Left lung (tissue), 10 donors: ENCODE results near the gene METTL2A. TPM values are rescaled to one million over a fixed set of nuclear protein-coding genes. Genes with fewer than 3 reads are reported as not detected.
"Not testable (repeated sequence)": the region's sequence is repeated elsewhere in the genome, so short reads cannot be mapped to it uniquely, and the experiment has no call there.

ENCODE experiments used
- ATAC-seq: fragments of 200-7000 bp; cut with Tn5 transposase; one replicate; pipeline ENCODE4 v1.9.1; 2020; ENCODE audit warnings: moderate library complexity
- DNase-seq, 4 donors: peaks; one replicate each; pipeline ENCODE4 v3.0.0-alpha.2; 2013 to 2020
- H3K27ac ChIP-seq, 2 donors: fragments of 200-600 bp; sonication (generic) in 1 of 2; one replicate each; pipeline versions ENCODE4 v1.5.0 to v1.8.0; 2020 to 2021
- H3K27me3 ChIP-seq, 2 donors: fragments of 200-600 bp; sonication (generic) in 1 of 2; one replicate each; pipeline versions ENCODE4 v1.5.0 to v1.8.0; 2020 to 2021
- H3K36me3 ChIP-seq, 2 donors: fragments of 200-600 bp; sonication (generic) in 1 of 2; one replicate each; pipeline versions ENCODE4 v1.5.0 to v1.8.0; 2020 to 2021
- H3K4me1 ChIP-seq, 2 donors: fragments of 200-600 bp; one replicate each; pipeline ENCODE4 v1.8.0; 2021
- H3K4me3 ChIP-seq, 2 donors: fragments of 200-600 bp; sonication (generic) in 1 of 2; one replicate each; pipeline versions ENCODE4 v1.5.0 to v1.8.0; 2020 to 2021; ENCODE audit warnings: mild to moderate bottlenecking in 1 of 2
- H3K9me3 ChIP-seq, 2 donors: fragments of 200-600 bp; sonication (generic) in 1 of 2; one replicate each; pipeline versions ENCODE4 v1.5.0 to v1.8.0; 2020 to 2021
- intact Hi-C, 2 donors: fragments of 100-400 bp; cut with DNase I; formaldehyde crosslinking; loops; one replicate each; pipeline versions ENCODE4 v1.11.2 to v1.14.2; 2022
- polyA plus RNA-seq, 6 donors: library from polyadenylated mRNA; unstranded; fragments of 120-200 nt; gene quantifications; one replicate each; pipeline ENCODE4 v1.2.1, GENCODE V29; 2013; ENCODE audit not compliant: insufficient read length in 6 of 6
- total RNA-seq, 2 donors: library from RNA; stranded (reverse); fragmentation: NEBNext Ultra II Directional; extraction: Animal tissue kit (Norgen Biotek cat#: 25700); gene quantifications; one replicate each; pipeline ENCODE4 v1.2.1, GENCODE V29; 2021
- TF ChIP-seq, protein P1 (sequence below), 2 donors: fragments of 200-600 bp; sonication (generic) in 1 of 2; IDR thresholded peaks; one replicate each; pipeline versions ENCODE4 v1.5.0 to v1.8.0; 2021; ENCODE audit warnings: antibody characterized with exemption in 2 of 2
- donor health status: DM: no; HTN: yes; CAD: no.
- donor health status: DM: no; HTN: no; CAD: no.

The METTL2A gene
- total and polyA plus RNA-seq, 8 donors, result 16.1 to 21.2 (median 19.5) TPM

DNA sequence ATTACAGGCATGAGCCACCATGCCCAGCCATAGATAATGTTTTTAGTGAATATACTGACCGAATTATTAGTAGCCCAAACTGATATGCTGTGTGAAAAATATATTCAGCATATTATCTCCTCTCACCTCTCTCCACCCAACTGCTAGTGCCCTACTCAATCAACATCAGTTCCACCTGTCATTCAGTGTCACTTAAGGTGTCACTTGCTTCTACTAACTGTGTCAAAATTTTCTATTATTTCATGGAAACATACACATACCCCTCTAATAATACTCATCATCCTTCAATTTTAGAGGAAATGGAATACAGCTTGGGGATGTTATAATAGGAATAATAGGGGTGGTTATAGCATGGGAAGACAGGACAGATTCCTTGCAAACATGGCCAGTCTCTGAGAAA is 30.8 kb upstream of the METTL2A start:
- H3K4me1 ChIP-seq, result no peaks in the 10 kb centered on the region
- no peak overlapping the region for H3K4me3 ChIP-seq
- no peak for ATAC-seq
- H3K36me3 ChIP-seq, result no peaks in the 10 kb centered on the region
- TF ChIP-seq, protein P1, sequence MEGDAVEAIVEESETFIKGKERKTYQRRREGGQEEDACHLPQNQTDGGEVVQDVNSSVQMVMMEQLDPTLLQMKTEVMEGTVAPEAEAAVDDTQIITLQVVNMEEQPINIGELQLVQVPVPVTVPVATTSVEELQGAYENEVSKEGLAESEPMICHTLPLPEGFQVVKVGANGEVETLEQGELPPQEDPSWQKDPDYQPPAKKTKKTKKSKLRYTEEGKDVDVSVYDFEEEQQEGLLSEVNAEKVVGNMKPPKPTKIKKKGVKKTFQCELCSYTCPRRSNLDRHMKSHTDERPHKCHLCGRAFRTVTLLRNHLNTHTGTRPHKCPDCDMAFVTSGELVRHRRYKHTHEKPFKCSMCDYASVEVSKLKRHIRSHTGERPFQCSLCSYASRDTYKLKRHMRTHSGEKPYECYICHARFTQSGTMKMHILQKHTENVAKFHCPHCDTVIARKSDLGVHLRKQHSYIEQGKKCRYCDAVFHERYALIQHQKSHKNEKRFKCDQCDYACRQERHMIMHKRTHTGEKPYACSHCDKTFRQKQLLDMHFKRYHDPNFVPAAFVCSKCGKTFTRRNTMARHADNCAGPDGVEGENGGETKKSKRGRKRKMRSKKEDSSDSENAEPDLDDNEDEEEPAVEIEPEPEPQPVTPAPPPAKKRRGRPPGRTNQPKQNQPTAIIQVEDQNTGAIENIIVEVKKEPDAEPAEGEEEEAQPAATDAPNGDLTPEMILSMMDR (IDR thresholded peaks at IDR 0.05), result no peak
- peaks cover 2 to 13% of the 10 kb centered on the region in 2 donors for H3K27me3 ChIP-seq
- no peaks in the 10 kb centered on the region for H3K9me3 ChIP-seq
- intact Hi-C loops, result no loop called here
- H3K27ac ChIP-seq, result no peak overlapping the region
- no peak for DNase-seq

DNA sequence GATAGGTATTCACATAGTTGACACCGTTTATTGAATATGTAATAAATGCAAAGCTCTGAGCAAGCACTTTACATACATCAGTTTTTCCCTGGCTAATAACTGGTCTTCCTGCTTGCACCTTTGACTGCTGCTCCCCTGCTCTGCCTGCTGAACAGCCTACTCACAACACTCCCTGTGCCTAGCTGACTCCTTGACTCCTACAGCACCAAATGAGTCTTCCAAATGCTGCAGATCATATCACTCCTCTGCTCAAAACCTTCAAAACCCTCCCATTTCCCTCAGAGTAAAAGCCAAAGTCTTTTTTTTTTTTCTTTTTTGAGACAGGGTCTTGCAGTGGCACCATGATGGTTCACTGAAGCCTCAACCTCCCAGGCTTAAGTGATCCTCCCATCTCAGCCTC is 24.8 kb upstream of the METTL2A start:
- H3K27me3 ChIP-seq, result peaks cover 0 to 6% of the 10 kb centered on the region in 2 donors
- intact Hi-C loops, result no loop called here
- no peaks in the 10 kb centered on the region for H3K4me1 ChIP-seq
- H3K4me3 ChIP-seq, result no peak overlapping the region
- H3K27ac ChIP-seq, result no peak overlapping the region
- H3K9me3 ChIP-seq, result no peaks in the 10 kb centered on the region
- H3K36me3 ChIP-seq, result no peaks in the 10 kb centered on the region
- ATAC-seq, result no peak
- TF ChIP-seq, protein P1 (IDR thresholded peaks at IDR 0.05), result no peak
- no peak for DNase-seq

DNA sequence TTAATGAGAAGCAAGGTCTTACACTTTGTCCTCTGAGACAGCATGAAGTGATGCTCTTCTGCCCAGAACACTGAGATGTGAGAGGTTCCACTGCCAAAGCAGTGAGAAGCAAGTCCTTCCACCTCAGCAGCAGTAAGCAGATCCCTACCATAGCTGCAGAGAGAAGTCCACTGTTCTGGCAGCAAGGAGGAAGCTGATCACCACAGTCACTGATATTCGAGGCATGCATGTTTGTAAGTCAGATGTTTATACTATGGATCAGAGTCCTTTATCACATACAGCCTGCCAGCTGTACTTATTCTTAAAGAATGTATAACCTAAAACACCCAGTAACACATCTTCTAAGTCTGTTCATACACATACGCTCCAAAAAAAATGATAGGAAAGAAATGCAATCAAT is 18.2 kb upstream of the METTL2A start:
- intact Hi-C loops, result no loop called here
- H3K4me1 ChIP-seq, result no peaks in the 10 kb centered on the region
- H3K27me3 ChIP-seq, result no peaks in the 10 kb centered on the region
- H3K9me3 ChIP-seq, result no peaks in the 10 kb centered on the region
- no peak overlapping the region for H3K4me3 ChIP-seq
- H3K27ac ChIP-seq, result no peak overlapping the region
- TF ChIP-seq, protein P1 (IDR thresholded peaks at IDR 0.05), result no peak
- DNase-seq (no peak), ATAC-seq (no peak)
- H3K36me3 ChIP-seq, result no peaks in the 10 kb centered on the region

DNA sequence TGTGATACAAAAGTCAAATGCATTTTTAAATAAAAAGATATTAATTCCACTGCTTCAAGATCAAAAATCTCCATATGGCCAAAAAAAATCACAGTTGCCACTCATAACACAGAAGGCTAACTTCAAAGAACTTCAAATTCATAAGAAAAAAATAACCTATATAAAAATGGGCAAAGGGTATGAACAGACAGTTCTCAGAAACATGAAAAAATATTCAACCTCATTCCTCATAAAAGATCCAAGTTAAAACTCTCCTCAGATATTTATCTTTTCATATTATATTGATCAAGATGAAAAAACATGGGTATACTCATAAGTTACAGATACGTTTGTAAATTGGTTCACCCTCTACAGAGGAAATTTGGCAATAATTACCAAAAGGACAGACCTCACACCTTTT is 10.6 kb upstream of the METTL2A start:
- intact Hi-C loops, H3K4me3 ChIP-seq, ATAC-seq, H3K36me3 ChIP-seq, H3K27ac ChIP-seq, DNase-seq, H3K4me1 ChIP-seq, H3K9me3 ChIP-seq: not testable (repeated sequence)
- H3K27me3 ChIP-seq, result peaks cover 0 to 15% of the 10 kb centered on the region in 2 donors

DNA sequence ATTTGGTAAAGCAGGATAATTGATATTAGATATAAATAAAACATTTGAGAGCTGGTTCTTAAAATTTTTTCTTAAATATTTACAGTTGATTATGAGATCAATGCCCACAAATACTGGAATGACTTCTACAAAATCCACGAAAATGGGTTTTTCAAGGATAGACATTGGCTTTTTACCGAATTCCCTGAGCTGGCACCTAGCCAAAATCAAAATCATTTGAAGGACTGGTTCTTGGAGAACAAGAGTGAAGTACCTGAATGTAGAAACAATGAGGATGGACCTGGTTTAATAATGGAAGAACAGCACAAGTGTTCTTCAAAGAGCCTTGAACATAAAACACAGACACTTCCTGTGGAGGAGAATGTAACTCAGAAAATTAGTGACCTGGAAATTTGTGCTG is 2.5 kb downstream of the METTL2A start:
- ATAC-seq, intact Hi-C loops, DNase-seq, H3K4me3 ChIP-seq, H3K9me3 ChIP-seq, H3K27me3 ChIP-seq, H3K27ac ChIP-seq: not testable (repeated sequence)
- Histone ChIP-seq H3K4me1 (peaks cover 5 to 13% of the 10 kb centered on the region in 2 donors), H3K36me3 (peaks cover 0 to 28% of the 10 kb centered on the region in 2 donors)

DNA sequence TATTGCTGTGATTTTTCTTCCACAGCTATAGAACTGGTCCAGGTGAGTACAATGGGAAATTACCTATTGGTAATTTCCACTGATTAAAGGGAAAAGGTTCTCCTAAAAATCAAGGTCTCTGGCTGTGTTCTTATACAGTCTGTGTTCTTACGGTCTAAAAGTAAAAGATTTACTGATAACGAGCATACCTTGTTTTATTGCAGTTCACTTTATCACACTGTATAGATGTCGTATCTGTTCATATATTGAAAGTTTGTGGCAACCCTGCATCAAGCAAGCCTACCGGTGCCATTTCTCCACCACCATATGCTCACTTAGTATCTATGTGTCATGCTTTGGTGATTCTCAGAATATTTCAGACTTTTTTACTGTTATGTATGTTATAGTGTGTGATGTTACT is 11.6 kb downstream of the METTL2A start:
- ATAC-seq, H3K27ac ChIP-seq, H3K4me1 ChIP-seq, intact Hi-C loops, H3K4me3 ChIP-seq, H3K27me3 ChIP-seq, H3K9me3 ChIP-seq, DNase-seq: not testable (repeated sequence)
- peaks cover 0 to 38% of the 10 kb centered on the region in 2 donors for H3K36me3 ChIP-seq

DNA sequence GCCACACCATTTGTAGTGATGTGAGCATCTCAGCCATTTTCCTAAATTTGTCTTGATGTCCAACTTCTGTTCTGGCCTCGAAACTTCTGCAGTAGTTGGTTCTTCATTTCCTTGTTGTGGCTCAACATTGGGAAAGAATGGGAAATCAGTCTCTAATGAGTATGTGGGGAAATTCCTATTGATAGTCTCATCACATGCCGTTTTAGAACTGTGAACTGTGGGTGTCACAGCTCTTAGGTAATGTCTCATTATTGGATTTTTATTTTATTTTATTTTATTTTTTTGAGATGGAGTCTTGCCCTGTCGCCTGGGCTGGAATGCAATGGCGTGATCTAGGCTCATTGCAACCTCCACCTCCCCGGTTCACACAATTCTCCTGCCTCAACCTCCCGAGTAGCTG is 17.5 kb downstream of the METTL2A start:
- H3K27me3 ChIP-seq, H3K4me1 ChIP-seq, H3K27ac ChIP-seq, ATAC-seq, DNase-seq, intact Hi-C loops, H3K9me3 ChIP-seq, H3K4me3 ChIP-seq: not testable (repeated sequence)
- H3K36me3 ChIP-seq, result peaks cover 0 to 73% of the 10 kb centered on the region in 2 donors
